ENCODE data around the gene CNP. TPM values are rescaled to one million over a fixed set of nuclear protein-coding genes. Genes with fewer than 3 reads are reported as not detected.
"Not testable (repeated sequence)": the region's sequence is repeated elsewhere in the genome, so short reads cannot be mapped to it uniquely, and the experiment has no call there.

The CNP gene
- total RNA-seq, 2 donors from 2014 or later: 64.3 to 79.6 TPM

DNA sequence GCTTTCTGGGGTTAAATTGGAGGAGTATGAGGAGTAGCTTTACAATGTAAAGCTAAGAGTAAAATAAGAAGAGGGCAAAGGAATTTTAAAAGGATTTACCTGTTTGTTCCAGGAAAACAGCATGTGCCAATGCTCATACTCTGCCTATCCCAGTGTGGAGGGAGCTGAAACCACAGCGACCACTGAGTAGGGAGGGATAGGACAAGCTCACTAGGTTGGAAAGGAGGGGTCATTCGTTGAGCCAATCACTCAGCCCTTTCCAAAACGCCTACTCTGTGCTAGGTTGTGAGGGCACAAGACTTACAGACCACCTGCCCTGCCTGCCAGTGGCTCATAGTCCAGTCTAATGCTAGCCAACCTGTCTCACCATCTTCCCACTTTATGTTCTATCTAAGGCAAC, 51.7 kb downstream of the CNP start:
- 50 to 67% methylated on average over 1 to 3 of the region's 3 CpGs for WGBS, 2 experiments (ENCODE audit: insufficient coverage in 1 of 2, insufficient read length in 1 of 2)
- peak overlapping the region; percentile 90 for H3K4me3 Mint-ChIP-seq
- no peaks in the 10 kb centered on the region for H3K9me3 ChIP-seq (ENCODE audit: control insufficient read depth, low read length)
- H3K4me1 Mint-ChIP-seq: peaks cover 24% of the 10 kb centered on the region
- peaks cover 24% of the 10 kb centered on the region for H3K36me3 Mint-ChIP-seq (ENCODE audit: low read depth)
- no peaks in the 10 kb centered on the region for H3K9me3 Mint-ChIP-seq
- peak; percentile 87 for DNase-seq
- H3K27me3 Mint-ChIP-seq (ENCODE audit: insufficient read depth): no peaks in the 10 kb centered on the region
- peak overlapping the region; percentile 99 for H3K27ac Mint-ChIP-seq
- TF ChIP-seq, protein P1, sequence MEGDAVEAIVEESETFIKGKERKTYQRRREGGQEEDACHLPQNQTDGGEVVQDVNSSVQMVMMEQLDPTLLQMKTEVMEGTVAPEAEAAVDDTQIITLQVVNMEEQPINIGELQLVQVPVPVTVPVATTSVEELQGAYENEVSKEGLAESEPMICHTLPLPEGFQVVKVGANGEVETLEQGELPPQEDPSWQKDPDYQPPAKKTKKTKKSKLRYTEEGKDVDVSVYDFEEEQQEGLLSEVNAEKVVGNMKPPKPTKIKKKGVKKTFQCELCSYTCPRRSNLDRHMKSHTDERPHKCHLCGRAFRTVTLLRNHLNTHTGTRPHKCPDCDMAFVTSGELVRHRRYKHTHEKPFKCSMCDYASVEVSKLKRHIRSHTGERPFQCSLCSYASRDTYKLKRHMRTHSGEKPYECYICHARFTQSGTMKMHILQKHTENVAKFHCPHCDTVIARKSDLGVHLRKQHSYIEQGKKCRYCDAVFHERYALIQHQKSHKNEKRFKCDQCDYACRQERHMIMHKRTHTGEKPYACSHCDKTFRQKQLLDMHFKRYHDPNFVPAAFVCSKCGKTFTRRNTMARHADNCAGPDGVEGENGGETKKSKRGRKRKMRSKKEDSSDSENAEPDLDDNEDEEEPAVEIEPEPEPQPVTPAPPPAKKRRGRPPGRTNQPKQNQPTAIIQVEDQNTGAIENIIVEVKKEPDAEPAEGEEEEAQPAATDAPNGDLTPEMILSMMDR (conservative IDR thresholded peaks at IDR 0.05): no peak
- peaks cover 28% of the 10 kb centered on the region for H3K36me3 ChIP-seq (ENCODE audit: control insufficient read depth, insufficient read depth, low read length)
- H3K27me3 ChIP-seq (ENCODE audit: control insufficient read depth, insufficient read depth, low read length, poor library complexity, severe bottlenecking): no peaks in the 10 kb centered on the region
- peak overlapping the region; percentile 99 for H3K4me3 ChIP-seq (ENCODE audit: low read length)
- H3K4me1 ChIP-seq (ENCODE audit: control insufficient read depth, insufficient read depth, low read length): peaks cover 7% of the 10 kb centered on the region
- H3K9ac ChIP-seq (ENCODE audit: extremely low read depth, low read length, poor library complexity, severe bottlenecking): peak overlapping the region; percentile 96
- H3K27ac ChIP-seq (ENCODE audit: low read depth, low read length): no peak overlapping the region

DNA sequence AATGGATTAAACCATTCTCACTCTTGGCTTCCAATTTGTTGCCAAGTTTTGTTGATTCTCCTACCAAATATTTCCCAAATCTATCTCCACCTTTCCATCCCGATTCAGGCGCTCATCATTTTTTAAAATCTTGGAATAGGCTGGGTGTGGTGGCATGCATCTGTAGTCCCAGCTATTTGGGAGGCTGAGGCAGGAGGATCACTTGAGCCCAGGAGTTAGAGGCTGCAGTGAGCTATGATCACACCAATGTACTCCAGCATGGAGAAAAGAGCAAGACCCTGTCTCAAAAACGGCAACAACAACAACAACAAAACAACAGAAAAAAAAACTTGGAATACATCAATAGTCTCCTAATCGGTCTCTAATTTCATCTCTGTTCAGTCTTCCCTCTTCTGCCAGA, 52.4 kb downstream of the CNP start:
- Mint-ChIP-seq H3K9me3 (no peaks in the 10 kb centered on the region), H3K4me1 (peaks cover 21% of the 10 kb centered on the region), H3K4me3 (no peak overlapping the region), H3K27ac (no peak overlapping the region), H3K36me3 (ENCODE audit: low read depth) (peaks cover 31% of the 10 kb centered on the region), H3K27me3 (ENCODE audit: insufficient read depth) (no peaks in the 10 kb centered on the region)
- no peak overlapping the region for H3K9ac ChIP-seq (ENCODE audit: extremely low read depth, low read length, poor library complexity, severe bottlenecking)
- TF ChIP-seq, protein P1 (conservative IDR thresholded peaks at IDR 0.05): no peak
- WGBS, 2 experiments (ENCODE audit: insufficient coverage in 1 of 2, insufficient read length in 1 of 2): 83 to 91% methylated on average over 2 to 4 of the region's 4 CpGs
- H3K4me3 ChIP-seq (ENCODE audit: low read length): no peak overlapping the region
- H3K9me3 ChIP-seq (ENCODE audit: control insufficient read depth, low read length): no peaks in the 10 kb centered on the region
- no peak overlapping the region for H3K27ac ChIP-seq (ENCODE audit: low read depth, low read length)
- H3K27me3 ChIP-seq (ENCODE audit: control insufficient read depth, insufficient read depth, low read length, poor library complexity, severe bottlenecking): no peaks in the 10 kb centered on the region
- peaks cover 35% of the 10 kb centered on the region for H3K36me3 ChIP-seq (ENCODE audit: control insufficient read depth, insufficient read depth, low read length)
- DNase-seq: no peak
- H3K4me1 ChIP-seq (ENCODE audit: control insufficient read depth, insufficient read depth, low read length): peaks cover 7% of the 10 kb centered on the region

DNA sequence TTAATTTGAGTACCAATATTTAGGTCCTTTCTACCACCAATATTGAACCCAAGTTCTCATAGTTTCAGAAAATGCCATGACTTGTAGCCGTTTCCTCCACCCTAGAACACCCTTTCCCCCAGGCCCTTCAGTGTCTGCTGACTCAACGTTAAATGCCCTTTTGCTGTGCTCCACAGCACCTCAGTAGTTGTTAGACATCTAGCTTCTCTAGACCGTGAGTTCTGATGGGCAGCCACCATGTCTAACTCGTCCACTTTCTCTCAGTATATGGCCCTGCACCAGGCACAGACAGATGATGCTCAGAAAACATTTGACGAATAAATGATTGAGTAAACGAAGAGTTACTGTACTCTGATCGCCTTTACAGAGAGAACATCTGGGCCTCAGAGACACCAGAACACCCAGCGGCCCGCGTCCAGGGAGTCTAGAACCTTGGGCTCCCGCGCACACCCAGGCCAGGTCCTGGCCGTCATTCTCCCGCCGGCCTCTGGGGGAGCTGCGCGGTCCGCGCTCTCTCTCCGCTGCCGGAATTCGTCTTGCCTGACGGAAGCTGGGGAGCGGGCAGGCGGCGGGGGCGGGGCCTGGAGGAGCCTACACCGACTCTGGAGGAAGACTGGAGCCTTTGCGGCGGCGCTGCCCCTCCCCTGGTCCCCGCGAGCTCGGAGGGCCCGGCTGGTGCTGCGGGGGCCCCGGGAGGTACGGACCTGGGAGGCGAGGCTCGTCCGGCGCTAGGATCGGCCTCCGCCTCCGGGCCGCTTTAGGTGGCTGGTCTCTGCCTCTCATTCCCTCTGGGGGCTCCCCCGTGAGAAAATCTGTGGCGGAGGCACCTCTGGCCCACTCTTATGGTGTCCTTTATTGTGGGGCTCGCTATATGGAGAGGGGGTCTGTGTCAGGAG, 53.2 kb downstream of the CNP start, which contains the start of gene NKIRAS2:
Gene NKIRAS2, plus strand, starts transcription at position 582 of the 896 bp plus-strand sequence. CDS start 1,488 bp downstream, outside the sequence.
- Mint-ChIP-seq H3K4me1 (peaks cover 22% of the 10 kb centered on the region), H3K4me3 (peak within 1 kb of the TSS; percentile 86), H3K9me3 (no peaks in the 10 kb centered on the region), H3K27me3 (ENCODE audit: insufficient read depth) (no peaks in the 10 kb centered on the region), H3K36me3 (ENCODE audit: low read depth) (peaks cover 38% of the 10 kb centered on the region), H3K27ac (peak within 1 kb of the TSS; percentile 87)
- peaks cover 39% of the 10 kb centered on the region for H3K36me3 ChIP-seq (ENCODE audit: control insufficient read depth, insufficient read depth, low read length)
- TF ChIP-seq, protein P1 (conservative IDR thresholded peaks at IDR 0.05): peak; percentile 90
- peak within 1 kb of the TSS; percentile 78 for H3K9ac ChIP-seq (ENCODE audit: extremely low read depth, low read length, poor library complexity, severe bottlenecking)
- peak within 1 kb of the TSS; percentile 42 for H3K27ac ChIP-seq (ENCODE audit: low read depth, low read length)
- 10 to 42% methylated on average over 12 to 49 of the region's 49 CpGs for WGBS, 2 experiments (ENCODE audit: insufficient coverage in 1 of 2, insufficient read length in 1 of 2)
- no peaks in the 10 kb centered on the region for H3K27me3 ChIP-seq (ENCODE audit: control insufficient read depth, insufficient read depth, low read length, poor library complexity, severe bottlenecking)
- H3K4me1 ChIP-seq (ENCODE audit: control insufficient read depth, insufficient read depth, low read length): peaks cover 7% of the 10 kb centered on the region
- DNase-seq: peak; percentile 99
- H3K9me3 ChIP-seq (ENCODE audit: control insufficient read depth, low read length): no peaks in the 10 kb centered on the region
- H3K4me3 ChIP-seq (ENCODE audit: low read length): peak within 1 kb of the TSS; percentile 92

DNA sequence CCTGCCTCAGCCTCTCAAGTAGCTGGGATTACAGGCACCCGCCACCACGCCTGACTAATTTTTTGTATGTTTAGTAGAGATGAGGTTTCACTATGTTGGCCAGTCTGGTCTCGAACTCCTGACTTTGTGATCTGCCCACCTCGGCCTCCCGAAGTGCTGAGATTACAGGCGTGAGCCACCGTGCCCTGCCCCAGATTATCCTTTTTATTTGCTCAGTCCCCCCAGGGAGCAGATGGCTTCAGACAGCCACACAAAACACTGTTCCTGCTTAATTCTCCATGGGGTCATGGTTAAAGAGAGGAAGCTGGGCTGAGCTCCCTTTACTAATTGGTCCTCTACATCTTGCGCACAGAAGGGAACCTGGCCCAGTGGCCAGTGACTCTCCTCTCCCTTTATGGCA, 54.2 kb downstream of the CNP start:
- H3K4me1 ChIP-seq (ENCODE audit: control insufficient read depth, insufficient read depth, low read length); H3K9me3 ChIP-seq (ENCODE audit: control insufficient read depth, low read length); H3K9me3 Mint-ChIP-seq; H3K27me3 ChIP-seq (ENCODE audit: control insufficient read depth, insufficient read depth, low read length, poor library complexity, severe bottlenecking); H3K27ac ChIP-seq (ENCODE audit: low read depth, low read length); DNase-seq; H3K27me3 Mint-ChIP-seq (ENCODE audit: insufficient read depth): not testable (repeated sequence)
- H3K36me3 Mint-ChIP-seq (ENCODE audit: low read depth): peaks cover 33% of the 10 kb centered on the region
- peaks cover 22% of the 10 kb centered on the region for H3K4me1 Mint-ChIP-seq
- H3K4me3 Mint-ChIP-seq: peak overlapping the region; percentile 86
- H3K9ac ChIP-seq (ENCODE audit: extremely low read depth, low read length, poor library complexity, severe bottlenecking): peak overlapping the region; percentile 78
- H3K4me3 ChIP-seq (ENCODE audit: low read length): peak overlapping the region; percentile 92
- peaks cover 39% of the 10 kb centered on the region for H3K36me3 ChIP-seq (ENCODE audit: control insufficient read depth, insufficient read depth, low read length)
- peak overlapping the region; percentile 58 for H3K27ac Mint-ChIP-seq
- 83 to 95% methylated on average over 6 to 8 of the region's 8 CpGs for WGBS, 2 experiments (ENCODE audit: insufficient coverage in 1 of 2, insufficient read length in 1 of 2)

All from endodermal cell (in vitro differentiated cells).